OCI-LY1 (cell line): ENCODE results near the gene LZTR1.

Source experiments
- EZH2 ChIP-seq: fragments of 200-600 bp; sonication (generic), shearing (Covaris generic); IDR thresholded peaks from 2 replicates; pipeline ENCODE4 v1.8.0; 2017; ENCODE audit warnings: borderline replicate concordance, mixed run types, mild to moderate bottlenecking, antibody characterized with exemption, low read length, moderate library complexity, mixed read lengths
- TF ChIP-seq, protein P1 (sequence below): fragments of 200-600 bp; sonication (generic), shearing (Covaris generic); IDR thresholded peaks from 2 replicates; pipeline ENCODE4 v1.5.1; 2017; ENCODE audit warnings: mild to moderate bottlenecking, antibody characterized with exemption, low read length, moderate library complexity, mixed read lengths

DNA sequence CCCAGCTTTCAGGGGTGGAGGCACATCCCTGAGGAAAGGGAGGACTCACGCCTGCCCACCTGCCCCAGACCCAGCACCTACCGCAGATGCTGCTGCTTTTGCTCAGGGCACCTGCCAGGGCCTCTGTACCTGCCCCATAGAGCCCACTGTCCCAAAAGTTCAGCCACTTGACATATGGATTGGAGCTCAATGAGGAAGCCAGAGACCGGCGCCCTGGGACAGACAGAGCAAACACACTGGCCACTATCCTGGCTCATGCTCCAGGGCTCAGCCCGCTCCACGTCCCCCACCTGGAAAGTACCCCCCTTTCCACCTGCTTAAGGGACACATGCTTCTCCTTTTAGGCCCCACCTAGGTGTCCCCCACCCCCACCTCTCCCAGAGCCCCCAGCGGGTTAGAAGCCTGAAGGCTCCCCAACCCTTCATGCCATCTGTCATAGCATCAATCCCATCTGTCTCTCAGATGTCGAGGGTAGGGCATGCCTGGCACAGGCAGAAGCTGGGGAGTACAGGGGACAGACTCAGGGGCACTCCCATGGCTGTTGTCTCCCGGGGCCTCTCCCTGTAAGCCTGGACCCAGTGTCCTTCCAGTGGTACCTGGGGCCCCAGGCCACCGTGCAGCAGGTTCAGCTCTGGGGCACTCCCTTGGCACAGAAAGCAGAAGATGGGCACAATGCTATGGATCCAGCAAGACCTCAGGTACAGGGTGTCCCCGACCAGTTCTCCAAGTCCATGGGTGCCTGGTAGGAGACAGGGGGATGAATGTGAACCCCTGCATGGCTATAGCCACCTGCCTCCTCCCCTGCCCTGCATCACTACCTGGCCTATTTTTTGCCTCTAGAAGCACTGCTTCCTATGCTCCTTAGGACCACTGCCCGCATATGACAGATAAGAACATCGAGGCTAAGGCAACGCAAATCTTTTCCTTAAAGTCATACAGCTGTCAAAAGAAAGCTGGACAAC is 30.6 kb downstream of the LZTR1 start:
- TF ChIP-seq, protein P1, sequence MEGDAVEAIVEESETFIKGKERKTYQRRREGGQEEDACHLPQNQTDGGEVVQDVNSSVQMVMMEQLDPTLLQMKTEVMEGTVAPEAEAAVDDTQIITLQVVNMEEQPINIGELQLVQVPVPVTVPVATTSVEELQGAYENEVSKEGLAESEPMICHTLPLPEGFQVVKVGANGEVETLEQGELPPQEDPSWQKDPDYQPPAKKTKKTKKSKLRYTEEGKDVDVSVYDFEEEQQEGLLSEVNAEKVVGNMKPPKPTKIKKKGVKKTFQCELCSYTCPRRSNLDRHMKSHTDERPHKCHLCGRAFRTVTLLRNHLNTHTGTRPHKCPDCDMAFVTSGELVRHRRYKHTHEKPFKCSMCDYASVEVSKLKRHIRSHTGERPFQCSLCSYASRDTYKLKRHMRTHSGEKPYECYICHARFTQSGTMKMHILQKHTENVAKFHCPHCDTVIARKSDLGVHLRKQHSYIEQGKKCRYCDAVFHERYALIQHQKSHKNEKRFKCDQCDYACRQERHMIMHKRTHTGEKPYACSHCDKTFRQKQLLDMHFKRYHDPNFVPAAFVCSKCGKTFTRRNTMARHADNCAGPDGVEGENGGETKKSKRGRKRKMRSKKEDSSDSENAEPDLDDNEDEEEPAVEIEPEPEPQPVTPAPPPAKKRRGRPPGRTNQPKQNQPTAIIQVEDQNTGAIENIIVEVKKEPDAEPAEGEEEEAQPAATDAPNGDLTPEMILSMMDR: no peak
- TF ChIP-seq EZH2: no peak
